DMS153 treated with DMSO at 0.1 percent for 48 hours (cell line): ENCODE measurements around the gene KHDRBS1.
A peak's percentile ranks its signal among the peaks of the same experiment; 100 is the strongest.
"Not testable (repeated sequence)": the region's sequence is repeated elsewhere in the genome, so short reads cannot be mapped to it uniquely, and the experiment has no call there.

Source experiments
- DNase-seq: peaks from one replicate; lab custom pipeline; 2025; ENCODE audit not compliant: unreplicated experiment; lab: John Stamatoyannopoulos, UW

The KHDRBS1 gene, protein sequence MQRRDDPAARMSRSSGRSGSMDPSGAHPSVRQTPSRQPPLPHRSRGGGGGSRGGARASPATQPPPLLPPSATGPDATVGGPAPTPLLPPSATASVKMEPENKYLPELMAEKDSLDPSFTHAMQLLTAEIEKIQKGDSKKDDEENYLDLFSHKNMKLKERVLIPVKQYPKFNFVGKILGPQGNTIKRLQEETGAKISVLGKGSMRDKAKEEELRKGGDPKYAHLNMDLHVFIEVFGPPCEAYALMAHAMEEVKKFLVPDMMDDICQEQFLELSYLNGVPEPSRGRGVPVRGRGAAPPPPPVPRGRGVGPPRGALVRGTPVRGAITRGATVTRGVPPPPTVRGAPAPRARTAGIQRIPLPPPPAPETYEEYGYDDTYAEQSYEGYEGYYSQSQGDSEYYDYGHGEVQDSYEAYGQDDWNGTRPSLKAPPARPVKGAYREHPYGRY

DNA sequence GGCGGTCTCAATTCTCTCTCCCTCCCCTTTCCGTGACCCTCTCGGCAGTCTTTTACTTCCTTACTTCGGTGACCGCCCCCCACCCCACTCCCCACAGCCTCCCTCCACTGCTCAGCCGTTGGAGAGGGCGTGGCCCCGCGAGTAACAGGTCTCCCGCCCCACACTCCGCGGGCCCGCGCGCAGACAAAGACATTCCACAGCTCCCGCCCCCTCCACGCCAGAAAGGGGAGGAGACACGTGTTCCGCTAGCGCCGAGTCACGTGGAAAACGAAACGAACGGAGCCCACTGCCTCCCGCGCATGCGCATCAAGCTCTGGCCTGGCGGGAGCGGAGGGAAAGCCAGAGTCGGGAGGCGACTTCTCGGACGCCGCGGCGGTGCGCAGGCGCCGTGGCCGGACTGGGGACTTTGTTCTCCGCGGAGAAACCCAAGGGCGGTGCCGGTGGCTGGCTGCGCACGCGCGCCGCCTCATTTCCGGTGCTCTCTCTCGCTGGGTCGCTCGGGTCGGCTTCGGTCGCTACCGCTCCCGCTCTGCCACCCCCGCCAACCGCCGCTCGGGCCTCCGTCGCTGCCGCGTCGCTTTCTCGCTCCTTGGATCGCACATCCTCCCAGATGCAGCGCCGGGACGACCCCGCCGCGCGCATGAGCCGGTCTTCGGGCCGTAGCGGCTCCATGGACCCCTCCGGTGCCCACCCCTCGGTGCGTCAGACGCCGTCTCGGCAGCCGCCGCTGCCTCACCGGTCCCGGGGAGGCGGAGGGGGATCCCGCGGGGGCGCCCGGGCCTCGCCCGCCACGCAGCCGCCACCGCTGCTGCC, at the start of gene KHDRBS1:
KHDRBS1 (plus strand) TSS at position 483 of the 813 bp plus-strand sequence; CDS start at position 611, 128 bp downstream.
- DNase-seq = peak; percentile 100

DNA sequence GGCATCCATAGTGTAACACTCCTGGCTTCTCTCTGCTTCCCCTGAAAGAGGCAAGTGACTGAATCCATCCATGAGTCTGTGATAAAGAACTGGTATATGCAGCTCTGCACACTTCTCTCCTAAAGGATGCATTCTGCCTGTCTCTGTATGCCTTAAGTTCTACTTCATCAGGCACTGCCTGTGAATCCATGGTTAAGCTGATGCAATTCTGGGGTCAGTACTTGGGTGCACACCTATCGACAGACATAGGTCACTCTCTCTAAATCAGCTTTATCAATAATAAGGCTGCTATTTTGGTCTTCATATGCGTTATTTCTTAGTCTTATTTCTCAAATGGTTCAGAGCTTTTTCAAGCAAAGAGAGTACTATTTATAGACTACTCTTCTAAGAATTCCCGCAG, 42.8 kb upstream of the KHDRBS1 start:
- DNase-seq = no peak

DNA sequence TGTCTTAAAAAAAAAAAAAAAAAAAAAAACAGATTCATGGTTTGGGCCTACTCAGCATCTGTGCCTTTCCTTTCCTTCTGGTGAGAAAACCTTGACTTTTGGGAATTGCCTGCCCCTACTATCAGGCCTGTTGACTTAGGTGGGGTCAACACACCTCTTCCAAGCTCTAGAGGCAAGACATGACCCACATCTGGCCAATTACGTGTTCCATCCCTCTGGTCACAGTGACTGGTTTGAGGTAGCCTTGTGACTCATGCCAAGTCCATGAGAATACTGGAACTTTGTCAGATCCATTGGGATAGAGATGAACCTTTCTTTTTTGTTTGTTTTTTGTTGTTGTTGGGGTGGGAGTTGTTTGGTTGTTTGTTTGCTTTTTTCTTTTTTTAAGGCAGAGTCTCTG, 37.3 kb upstream of the KHDRBS1 start:
- DNase-seq = no peak

DNA sequence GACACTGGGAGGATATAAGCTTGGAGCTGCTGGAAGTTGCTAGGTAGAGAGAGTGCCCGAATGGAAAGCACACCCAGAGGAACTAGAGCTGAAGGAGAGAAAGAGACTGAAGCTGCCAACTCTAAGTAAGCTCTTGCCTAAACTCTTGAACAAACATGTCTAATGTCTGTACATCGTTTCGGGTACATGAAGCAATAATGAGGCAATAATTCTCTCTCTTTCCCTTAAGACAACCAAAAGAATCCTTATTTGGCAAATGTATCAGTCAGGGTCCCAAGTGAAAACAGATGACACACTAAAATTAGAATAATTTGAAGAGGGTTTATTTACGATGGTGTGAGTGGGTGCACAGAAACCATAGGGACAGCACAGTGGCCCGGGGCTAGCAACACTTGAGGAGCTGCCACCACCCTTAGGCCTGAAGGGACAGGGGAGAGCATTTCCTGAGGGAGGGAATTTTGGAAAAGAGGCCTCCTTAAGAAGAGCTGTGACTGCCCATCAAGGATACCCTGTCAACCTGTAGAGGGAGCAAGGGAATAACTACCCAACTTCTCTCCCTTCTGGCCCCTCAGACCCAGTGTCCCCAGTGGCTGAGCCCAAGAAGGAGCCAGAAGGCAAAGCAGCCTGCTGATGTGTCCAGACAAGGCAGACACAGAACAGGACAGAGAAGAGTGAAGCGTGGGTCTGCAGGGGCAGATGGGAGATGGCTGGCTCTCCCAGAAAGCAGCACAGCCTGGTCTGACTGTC, 36.1 kb upstream of the KHDRBS1 start:
- DNase-seq = no peak

DNA sequence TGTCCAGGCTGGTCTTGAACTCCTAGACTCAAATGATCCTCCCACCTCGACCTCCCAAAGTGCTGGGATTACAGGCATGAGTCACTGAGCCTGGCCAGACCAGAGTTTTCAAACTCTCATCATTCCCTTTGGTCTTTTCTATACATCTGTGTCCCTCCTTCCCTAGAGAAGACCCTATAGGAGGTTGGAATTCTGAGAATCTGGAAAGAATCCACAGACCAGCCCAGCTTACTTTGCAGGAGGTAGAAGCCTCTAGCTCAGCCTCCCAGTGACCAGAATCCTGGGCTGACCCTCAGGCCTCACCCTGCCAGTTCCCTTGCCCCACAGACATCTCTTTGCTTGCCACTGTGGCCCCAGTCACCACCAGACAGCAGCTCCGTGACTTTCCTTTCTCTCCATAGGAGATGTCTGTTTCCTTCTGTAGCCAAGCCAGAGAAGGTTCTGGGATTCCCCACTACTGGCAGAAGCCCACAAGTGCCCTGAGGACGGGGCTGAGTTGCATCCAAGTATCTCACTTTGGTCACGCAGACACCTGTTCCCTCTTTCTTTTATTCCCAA, 34.7 kb upstream of the KHDRBS1 start:
- no peak for DNase-seq

DNA sequence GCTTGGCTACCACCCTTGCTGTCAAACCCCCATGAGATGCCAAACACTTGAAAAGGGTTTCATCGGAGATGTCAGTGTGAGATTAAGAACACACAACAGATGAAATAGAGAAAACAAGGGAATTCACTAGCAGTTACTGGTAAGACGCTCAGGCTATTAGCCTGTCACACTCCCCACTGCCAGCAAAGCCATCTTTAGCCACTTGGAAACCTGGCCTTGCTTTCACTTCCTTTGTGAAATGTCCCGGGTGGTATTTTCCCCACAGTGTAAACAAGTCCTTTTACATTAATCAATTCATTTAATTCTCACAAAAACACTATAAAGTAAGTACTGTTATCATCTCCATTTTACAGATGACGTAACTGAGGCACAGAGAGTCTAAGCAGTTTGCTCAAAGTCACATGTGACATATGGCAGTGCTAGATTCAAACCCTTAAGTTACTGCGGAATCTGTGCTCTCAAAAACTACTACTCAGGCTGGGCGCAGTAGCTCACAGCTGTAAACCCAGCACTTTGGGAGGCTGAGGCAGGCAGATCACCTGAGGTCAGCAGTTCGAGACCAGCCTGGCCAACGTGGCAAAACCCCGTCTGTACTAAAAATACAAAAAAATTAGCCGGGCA, 32.7 kb upstream of the KHDRBS1 start:
- no peak for DNase-seq

DNA sequence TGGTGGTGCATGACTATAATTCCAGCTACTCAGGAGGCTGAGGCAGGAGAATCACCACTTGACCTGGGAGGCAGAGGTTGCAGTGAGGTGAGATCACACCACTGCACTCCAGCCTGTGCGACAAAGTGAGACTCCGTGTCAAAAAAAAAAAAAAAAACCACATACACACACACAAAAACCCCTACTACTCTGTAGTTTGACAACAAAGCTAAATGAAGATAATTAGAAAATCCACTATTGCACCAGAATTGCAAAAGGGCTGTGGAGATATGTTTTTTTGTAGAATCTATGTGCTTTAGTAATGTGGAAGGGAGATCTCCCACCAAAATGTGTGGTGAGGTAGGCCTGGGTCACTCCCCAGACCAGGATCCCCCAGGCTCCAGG, 32.2 kb upstream of the KHDRBS1 start:
- no peak for DNase-seq

DNA sequence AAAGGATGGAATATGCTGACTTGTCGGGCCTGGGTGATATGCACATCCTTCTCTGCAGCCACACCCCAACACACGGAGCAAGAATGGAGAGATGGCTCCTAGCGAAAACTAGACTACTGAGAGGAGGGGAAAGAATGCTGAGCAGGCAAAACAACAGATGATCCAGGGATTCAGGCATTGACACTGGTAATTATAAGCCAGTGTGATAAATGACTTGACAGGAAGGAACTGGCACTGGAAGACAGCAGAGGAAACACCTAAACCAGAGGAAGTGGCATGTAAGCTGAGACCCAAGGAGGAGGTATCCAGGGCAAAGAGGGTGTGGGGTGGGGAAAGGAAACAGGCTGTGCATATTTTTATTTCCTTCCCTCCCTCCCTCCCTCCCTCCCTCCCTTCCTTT, 31.7 kb upstream of the KHDRBS1 start:
- peak; percentile 20 for DNase-seq

DNA sequence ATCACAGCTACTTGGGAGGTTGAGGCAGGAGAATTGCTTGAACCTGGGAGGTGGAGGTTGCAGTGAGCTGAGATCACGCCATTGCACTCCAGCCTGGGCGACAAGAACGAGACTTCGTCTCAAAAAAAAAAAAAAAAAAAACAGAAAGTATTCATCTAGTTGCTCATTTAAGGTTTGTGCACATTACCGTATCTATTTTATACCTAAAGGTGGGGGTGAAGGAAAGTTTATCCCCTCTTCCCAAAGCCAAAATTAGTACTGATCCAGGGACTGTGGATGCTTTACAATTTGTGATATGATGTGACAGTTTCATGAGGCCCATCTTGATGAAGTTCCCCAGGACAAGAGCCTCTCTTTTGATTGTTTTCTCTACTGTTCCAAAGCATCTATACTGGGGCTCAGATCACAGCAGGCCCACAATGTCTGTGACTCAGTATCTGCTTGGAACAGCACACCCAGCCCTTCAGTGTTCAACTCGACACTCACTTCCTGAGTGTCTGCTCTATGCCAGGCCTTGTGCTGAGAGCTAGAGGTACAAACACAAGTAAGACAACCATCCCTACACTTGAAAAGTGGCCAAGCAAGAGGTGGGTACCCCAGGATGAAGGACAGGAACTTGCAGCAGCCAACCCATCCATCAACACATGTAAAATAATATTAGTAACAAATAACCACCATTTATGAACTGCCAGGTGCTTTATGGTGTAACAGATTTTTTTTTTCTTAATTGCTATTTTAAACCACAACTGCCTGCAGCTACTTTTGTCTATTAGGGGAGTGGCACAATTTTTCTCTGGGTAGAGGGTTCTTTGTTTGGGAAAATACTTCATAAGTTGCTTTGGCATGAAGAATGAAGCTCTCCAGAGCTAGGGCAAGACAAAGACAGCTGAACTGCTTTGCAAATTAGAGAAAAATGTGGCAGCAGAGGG, 29.0 kb upstream of the KHDRBS1 start:
- DNase-seq = no peak

DNA sequence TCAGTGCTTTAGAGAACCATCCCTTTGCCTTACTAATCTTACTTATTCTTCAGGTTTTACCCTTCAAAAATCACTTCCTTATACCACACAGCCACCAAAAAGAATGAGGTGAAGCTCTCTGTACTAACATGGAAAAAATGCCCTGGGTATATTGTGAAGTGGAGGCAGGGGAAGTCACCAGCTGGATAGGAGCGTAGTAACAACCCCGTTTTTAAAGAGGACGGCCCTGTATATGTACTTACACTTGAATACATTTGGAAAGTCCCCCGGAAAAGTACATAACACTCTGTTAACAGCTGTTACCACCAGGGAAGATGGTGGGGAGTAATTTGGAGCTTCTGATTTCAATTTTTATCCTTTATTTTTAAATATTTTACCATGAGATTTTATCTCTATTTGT, 28.2 kb upstream of the KHDRBS1 start:
- DNase-seq = peak; percentile 53

DNA sequence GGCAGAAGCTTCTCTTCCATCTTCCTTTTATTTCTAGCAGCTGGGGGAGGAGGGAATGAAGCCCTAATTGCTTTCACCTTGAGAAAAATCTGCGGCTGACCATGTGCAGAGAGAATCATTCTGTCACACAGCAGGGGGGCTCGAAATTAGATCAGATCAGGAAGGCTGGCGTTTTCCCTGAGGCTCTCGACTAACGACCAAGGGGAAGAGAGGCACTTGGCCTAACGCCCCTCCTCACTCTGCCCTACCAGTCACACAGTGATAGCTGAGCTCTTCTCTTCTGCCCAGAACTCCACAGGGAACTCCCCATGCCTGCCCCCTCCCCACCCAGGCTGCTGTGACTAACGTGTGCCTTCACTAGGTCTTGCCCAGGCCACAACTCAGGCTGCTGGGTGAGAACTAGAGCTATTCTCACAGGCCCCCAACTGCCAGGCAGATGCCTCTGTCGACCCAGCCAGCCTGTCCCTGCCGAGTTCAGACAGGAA, 26.5 kb upstream of the KHDRBS1 start:
- no peak for DNase-seq

DNA sequence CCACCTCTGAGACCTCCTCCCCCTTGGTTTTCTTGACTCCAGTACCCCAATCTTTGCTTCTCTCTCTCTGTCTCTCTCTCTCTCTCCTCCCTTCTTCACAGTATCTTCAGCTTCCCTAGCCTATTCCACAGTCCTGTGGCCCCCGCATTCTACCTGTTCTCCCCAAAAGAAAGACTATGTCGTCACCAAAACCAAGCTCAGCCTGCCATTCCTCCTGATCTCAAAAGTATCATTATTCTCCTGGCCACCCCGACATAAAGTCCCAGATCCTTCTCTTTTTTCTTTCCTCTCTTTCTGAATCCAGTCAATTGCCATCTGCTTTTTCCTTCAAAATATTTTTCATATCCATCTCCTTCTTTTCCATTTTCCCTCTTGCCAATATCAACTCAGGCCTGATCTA, 23.7 kb upstream of the KHDRBS1 start:
- DNase-seq = no peak

DNA sequence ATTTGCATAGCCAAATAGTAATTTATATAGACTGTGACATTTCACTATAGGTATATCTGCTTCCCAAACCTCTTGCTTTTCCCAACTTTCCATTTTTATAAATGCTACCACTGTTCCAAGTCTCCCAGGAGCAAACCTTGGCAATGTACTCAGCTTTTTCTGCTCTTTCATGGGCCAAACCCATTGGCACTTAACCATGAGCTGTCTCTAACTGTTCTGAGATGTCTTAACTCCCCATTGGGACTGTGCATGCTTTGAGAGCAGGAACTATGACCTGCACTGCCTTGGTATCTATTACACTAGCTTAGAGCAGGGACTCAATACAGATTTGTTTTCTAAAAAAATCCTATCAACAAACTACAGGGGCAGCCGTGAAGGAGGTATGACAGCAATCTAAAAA, 22.5 kb upstream of the KHDRBS1 start:
- DNase-seq = no peak

DNA sequence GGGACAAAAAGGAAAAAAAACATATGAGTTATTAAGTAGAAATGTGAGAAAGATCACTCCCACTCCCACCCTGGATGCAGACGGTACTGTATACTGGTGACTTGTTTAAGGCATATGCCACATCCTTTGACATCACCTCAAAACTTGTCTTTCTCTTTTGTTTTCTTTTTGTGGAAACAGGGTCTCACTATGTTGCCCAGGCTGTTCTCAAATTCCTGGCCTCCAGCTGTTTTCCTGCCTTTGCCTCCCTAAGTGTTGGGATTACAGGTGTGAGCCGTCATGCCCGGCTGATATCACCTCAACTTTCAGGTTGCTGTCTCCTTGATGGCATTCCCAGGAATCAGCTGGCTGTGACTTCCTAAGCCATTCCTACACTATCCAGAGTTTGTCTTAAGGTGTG, 18.4 kb upstream of the KHDRBS1 start:
- DNase-seq = no peak

DNA sequence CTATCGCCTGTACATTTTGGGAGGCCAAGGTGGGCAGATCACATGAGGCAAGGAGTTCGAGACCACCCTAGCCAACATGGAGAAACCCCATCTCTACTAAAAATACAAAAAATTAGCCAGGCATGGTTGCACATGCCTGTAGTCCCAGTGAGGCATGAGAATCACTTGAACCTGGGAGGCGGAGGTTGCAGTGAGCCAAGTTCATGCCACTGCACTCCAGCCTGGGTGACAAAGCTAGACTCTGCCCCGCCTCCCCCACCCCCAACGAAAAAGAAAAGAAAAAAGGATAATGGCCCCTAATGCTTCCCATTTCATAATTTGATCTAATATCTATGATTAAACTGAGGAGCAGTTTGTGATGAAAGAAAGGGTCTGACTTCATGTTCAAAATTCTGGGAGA, 17.5 kb upstream of the KHDRBS1 start:
- not testable (repeated sequence) for DNase-seq

DNA sequence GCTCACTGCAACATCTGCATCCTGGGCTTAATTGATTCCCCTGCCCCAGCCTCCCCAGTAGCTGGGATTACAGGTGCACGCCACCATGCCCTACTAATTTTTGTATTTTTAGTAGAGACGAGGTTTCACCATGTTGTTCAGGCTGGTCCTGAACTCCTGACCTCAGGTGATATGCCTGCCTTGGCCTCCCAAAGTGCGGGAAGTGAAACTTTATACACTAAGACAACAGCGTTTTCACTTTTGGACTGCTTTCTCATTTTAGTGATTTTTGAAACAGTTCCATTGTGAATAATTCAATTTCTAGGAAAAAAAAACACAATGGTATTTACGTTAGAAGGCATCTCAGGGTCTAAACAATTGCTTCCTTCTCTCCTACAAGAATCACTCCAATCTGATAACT, 11.8 kb upstream of the KHDRBS1 start:
- no peak for DNase-seq

DNA sequence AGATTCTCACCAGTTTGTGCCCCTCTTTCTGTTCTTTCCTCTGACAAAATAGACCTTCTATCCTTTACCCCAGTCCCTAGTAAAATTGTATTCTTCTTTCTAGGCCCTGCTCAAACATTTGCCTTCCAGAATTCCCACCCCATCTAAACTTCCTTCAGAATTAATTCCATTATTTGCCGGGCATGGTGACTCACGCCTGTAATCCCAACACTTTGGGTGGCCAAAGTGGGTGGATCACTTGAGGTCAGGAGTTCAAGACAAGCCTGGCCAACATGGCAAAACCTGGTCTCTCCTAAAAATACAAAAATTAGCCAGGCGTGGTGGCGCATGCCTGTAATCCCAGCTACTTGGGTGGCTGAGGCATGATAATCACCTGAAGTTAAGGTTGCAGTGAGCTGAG, 11.4 kb upstream of the KHDRBS1 start:
- not testable (repeated sequence) for DNase-seq

DNA sequence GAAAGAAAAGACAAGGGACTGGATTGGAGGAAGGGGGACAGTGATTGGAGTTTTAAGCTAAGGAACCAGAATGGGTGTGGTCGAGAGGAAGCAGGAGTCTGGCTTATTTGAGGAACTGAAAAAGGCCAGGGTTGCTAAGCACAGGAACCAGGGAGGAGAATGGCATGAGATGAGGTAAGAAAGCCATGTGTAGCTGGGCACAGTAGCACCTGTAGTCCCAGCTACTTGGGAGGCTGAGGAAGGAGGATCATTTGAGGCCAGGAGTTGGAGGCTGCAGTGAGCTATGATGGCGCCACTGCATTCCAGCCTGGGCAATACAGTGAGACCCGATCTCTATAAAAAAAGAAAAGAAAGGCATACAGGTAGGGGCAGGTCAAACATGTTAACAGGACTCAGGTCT, 8.1 kb upstream of the KHDRBS1 start:
- no peak for DNase-seq

DNA sequence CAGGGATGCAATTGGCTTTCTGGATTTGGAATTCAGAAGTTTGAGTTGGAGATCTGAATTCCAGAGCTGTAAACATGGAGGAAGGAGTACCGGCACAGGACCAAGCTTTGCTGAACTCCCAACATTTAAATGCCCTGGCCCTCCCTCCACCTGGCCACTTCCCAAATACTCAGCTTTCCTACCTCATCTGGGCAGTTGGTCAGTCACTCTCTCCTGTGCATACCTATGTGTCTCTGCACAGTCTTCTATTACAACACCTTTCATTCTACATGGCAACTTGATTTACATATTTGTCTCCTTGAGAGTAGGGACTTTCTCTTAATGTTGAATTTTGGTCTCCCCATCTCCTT, 6.1 kb upstream of the KHDRBS1 start:
- DNase-seq = no peak

DNA sequence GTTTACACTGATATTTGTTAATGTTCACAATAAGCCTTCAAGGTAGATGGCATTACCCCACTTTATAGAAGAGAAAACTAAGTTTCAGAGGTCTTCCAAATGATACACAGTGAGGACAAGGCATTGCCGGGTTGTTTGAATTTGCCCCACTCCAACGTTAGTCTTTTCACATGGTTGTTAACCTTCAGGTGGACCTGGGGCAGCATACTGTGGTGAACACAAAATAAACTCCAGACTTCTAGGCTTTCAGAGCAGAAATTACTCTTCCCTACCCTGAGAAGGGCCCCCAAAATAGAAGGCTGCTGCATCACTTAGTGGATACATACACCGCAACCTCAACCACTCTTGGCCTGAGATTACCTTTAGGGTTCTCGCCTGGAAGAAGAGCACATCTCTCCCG, 3.4 kb upstream of the KHDRBS1 start:
- DNase-seq = no peak
